ENCODE measurements around the gene DGCR6. TPM values are rescaled to one million over a fixed set of nuclear protein-coding genes. Genes with fewer than 3 reads are reported as not detected.
"Not testable (repeated sequence)": the region's sequence is repeated elsewhere in the genome, so short reads cannot be mapped to it uniquely, and the experiment has no call there.

The DGCR6 gene
- total and polyA plus RNA-seq, 2 of the 4 experiments (the other 2 are of a cell fraction), result 0.54 to 0.58 TPM

DNA sequence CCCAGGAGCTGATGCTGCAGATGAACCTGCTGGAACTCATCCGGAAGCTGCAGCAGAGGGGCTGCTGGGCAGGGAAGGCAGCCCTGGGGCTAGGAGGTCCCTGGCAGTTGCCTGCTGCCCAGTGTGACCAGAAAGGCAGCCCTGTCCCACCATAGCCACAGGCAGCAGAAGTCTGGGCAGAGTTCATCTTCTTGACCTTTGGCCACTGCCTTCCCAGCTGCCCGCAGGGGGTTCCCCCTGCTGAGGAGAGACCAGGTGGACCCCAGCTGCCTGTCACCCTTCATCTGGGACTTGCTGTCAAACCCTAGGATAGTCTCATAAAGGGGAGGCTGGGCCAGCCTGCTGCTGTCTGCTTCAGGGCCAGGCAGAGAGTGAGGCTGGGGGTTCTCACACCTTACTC is 5.4 kb downstream of the DGCR6 start:
- H3K18ac ChIP-seq (ENCODE audit: low read depth, low read length); H2BK120ac ChIP-seq (ENCODE audit: low read depth, low read length); H3K9me3 ChIP-seq (ENCODE audit: control insufficient read depth, insufficient read depth, low read length); H4K8ac ChIP-seq (ENCODE audit: low read depth in 2 of 2, low read length in 2 of 2); H2BK15ac ChIP-seq (ENCODE audit: low read depth, low read length); H2AK9ac ChIP-seq (replicated peaks; ENCODE audit: low read depth, low read length, poor library complexity); H4K91ac ChIP-seq (ENCODE audit: insufficient read depth, low read depth, low read length); in situ Hi-C loops (cut with MboI; ENCODE audit: low sequenced_read_pairs); H3K4me3 ChIP-seq (ENCODE audit: insufficient read depth, low read depth, low read length); H3K56ac ChIP-seq (ENCODE audit: extremely low read depth, insufficient read depth, low read length); ATAC-seq (ENCODE audit: low read depth); dilution Hi-C loops (cut with HindIII; ENCODE audit: low sequenced_read_pairs, unreplicated experiment); H3K4me1 ChIP-seq (ENCODE audit: control insufficient read depth, insufficient read depth, low read length); H3K36me3 ChIP-seq (ENCODE audit: control insufficient read depth, insufficient read depth, low read length); H3K4ac ChIP-seq (ENCODE audit: low read depth, low read length); H3K27ac ChIP-seq (ENCODE audit: insufficient read depth, low read length); H2BK5ac ChIP-seq (ENCODE audit: low read depth, low read length, poor library complexity, severe bottlenecking); H3K79me1 ChIP-seq (ENCODE audit: low read depth in 1 of 2, low read length in 2 of 2); H3K27me3 ChIP-seq (ENCODE audit: control insufficient read depth, insufficient read depth, low read length); H3K14ac ChIP-seq (replicated peaks; ENCODE audit: low read depth, low read length); H2AFZ ChIP-seq (replicated peaks; ENCODE audit: low read length, poor library complexity); H3K9ac ChIP-seq (ENCODE audit: low read depth, low read length); H3K23ac ChIP-seq (ENCODE audit: low read depth, low read length); H4K20me1 ChIP-seq (ENCODE audit: insufficient read depth, low read length); H4K5ac ChIP-seq (ENCODE audit: low read depth, low read length); H3K4me2 ChIP-seq (ENCODE audit: low read depth, low read length); H2BK20ac ChIP-seq (ENCODE audit: low read depth, low read length); intact Hi-C loops (cut with micrococcal nuclease); POLR2A ChIA-PET (ENCODE audit: unreplicated experiment); BruUV-seq (replicated peaks); H3K9me1 ChIP-seq (ENCODE audit: insufficient read depth, low read length); CTCF ChIA-PET; H2AK5ac ChIP-seq (ENCODE audit: low read depth, low read length); DNase-seq: not testable (repeated sequence)
- no CpG with 5 or more reads among the region's 2 CpGs for WGBS, 2 experiments (ENCODE audit: extremely low coverage in 2 of 2, insufficient read length in 1 of 2)

DNA sequence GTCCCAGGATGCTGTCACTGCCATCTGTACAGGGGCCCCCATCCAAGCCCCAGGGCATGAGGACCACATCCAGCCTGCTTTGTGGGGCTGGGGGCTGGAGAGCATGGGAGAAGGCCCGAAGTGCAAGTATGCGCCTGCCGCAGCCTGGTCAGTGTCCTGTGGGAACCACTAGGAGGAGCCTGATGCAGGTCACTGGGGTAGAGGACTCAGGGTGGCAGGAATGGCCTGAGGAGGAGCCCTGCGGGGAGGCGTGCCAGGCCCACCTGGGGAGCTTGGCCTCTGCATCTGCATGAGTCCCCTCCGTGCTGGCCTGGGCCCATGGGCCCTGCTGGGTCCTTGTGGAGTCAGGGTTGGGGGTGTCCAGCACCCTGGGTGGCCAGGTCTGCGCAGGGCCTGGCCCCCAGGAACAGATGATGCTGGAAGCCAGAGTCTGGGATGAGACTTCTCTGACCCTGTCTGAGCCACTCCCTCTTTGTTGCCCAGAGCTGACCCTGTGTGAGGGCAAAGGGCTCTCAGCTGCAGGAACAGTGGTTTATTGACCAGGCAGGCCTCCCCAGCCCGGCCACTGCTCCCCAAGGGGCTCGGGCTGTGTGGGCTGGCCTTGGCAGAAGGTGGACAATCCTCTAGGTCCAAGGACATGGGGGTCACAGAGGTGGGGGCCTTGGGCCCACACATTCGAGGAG is 6.3 kb downstream of the DGCR6 start:
- H4K91ac ChIP-seq (ENCODE audit: insufficient read depth, low read depth, low read length); H3K4me1 ChIP-seq (ENCODE audit: control insufficient read depth, insufficient read depth, low read length); H3K4me2 ChIP-seq (ENCODE audit: low read depth, low read length); H2BK120ac ChIP-seq (ENCODE audit: low read depth, low read length); H3K23ac ChIP-seq (ENCODE audit: low read depth, low read length); H2BK20ac ChIP-seq (ENCODE audit: low read depth, low read length); BruUV-seq (replicated peaks); dilution Hi-C loops (cut with HindIII; ENCODE audit: low sequenced_read_pairs, unreplicated experiment); H3K27me3 ChIP-seq (ENCODE audit: control insufficient read depth, insufficient read depth, low read length); CTCF ChIA-PET; H3K4ac ChIP-seq (ENCODE audit: low read depth, low read length); in situ Hi-C loops (cut with MboI; ENCODE audit: low sequenced_read_pairs); H2AK5ac ChIP-seq (ENCODE audit: low read depth, low read length); H3K4me3 ChIP-seq (ENCODE audit: insufficient read depth, low read depth, low read length); H3K36me3 ChIP-seq (ENCODE audit: control insufficient read depth, insufficient read depth, low read length); ATAC-seq (ENCODE audit: low read depth); H2AK9ac ChIP-seq (replicated peaks; ENCODE audit: low read depth, low read length, poor library complexity); H4K5ac ChIP-seq (ENCODE audit: low read depth, low read length); DNase-seq; H2BK15ac ChIP-seq (ENCODE audit: low read depth, low read length); H3K18ac ChIP-seq (ENCODE audit: low read depth, low read length); H3K9ac ChIP-seq (ENCODE audit: low read depth, low read length); POLR2A ChIA-PET (ENCODE audit: unreplicated experiment); H4K8ac ChIP-seq (ENCODE audit: low read depth in 2 of 2, low read length in 2 of 2); H2AFZ ChIP-seq (replicated peaks; ENCODE audit: low read length, poor library complexity); H3K79me1 ChIP-seq (ENCODE audit: low read depth in 1 of 2, low read length in 2 of 2); H4K20me1 ChIP-seq (ENCODE audit: insufficient read depth, low read length); H3K9me3 ChIP-seq (ENCODE audit: control insufficient read depth, insufficient read depth, low read length); intact Hi-C loops (cut with micrococcal nuclease); H3K9me1 ChIP-seq (ENCODE audit: insufficient read depth, low read length); H2BK5ac ChIP-seq (ENCODE audit: low read depth, low read length, poor library complexity, severe bottlenecking); H3K27ac ChIP-seq (ENCODE audit: insufficient read depth, low read length); H3K56ac ChIP-seq (ENCODE audit: extremely low read depth, insufficient read depth, low read length); H3K14ac ChIP-seq (replicated peaks; ENCODE audit: low read depth, low read length): not testable (repeated sequence)
- WGBS, 2 experiments (ENCODE audit: extremely low coverage in 2 of 2, insufficient read length in 1 of 2), result no CpG with 5 or more reads among the region's 10 CpGs
